Gastroesophageal sphincter (tissue), 4 donors: ENCODE data around the gene TMEM151A. TPM values are rescaled to one million over a fixed set of nuclear protein-coding genes. Genes with fewer than 3 reads are reported as not detected.

Source experiments
- ATAC-seq: fragments of 150-250 bp; one replicate; pipeline ENCODE4 v1.9.1; 2016; ENCODE audit warnings: mild to moderate bottlenecking, moderate library complexity
- H3K27ac ChIP-seq, 4 donors: fragments of 200-600 bp; sonication (generic) in 3 of 4; 1 replicate in 3 of 4; 2 replicates in 1 of 4; pipeline ENCODE4 v1.5.1; 2016 to 2019
- H3K27me3 ChIP-seq: fragments of 200-600 bp; sonication (generic); one replicate; pipeline ENCODE4 v1.5.1; 2019
- H3K36me3 ChIP-seq, 2 donors: fragments of 200-600 bp; sonication (generic); one replicate each; pipeline ENCODE4 v1.5.1; 2019; ENCODE audit warnings: control low read depth in 1 of 2
- H3K4me1 ChIP-seq, 3 donors: fragments of 200-600 bp; sonication (generic); 1 replicate in 2 of 3; 2 replicates in 1 of 3; pipeline ENCODE4 v1.5.1; 2016 to 2019; ENCODE audit warnings: control low read depth in 2 of 3
- H3K4me3 ChIP-seq, 2 donors: fragments of 200-600 bp; sonication (generic); one replicate each; pipeline ENCODE4 v1.5.1; 2019; ENCODE audit warnings: mild to moderate bottlenecking in 1 of 2, moderate library complexity in 1 of 2
- H3K9me3 ChIP-seq, 3 donors: fragments of 200-600 bp; sonication (generic); one replicate each; pipeline ENCODE4 v1.5.1; 2017 to 2019; ENCODE audit warnings: control low read depth in 2 of 3
- CTCF ChIP-seq, 4 experiments: fragments of 200-600 bp in 2 of 4; fragments of 450-650 bp in 2 of 4; sonication (generic) in 1 of 4; IDR thresholded peaks; one replicate each; pipeline ENCODE4 v1.5.1; 2017 to 2019; ENCODE audit warnings: antibody characterized with exemption in 4 of 4, mild to moderate bottlenecking in 2 of 4, moderate library complexity in 2 of 4
- EP300 ChIP-seq: sonication (generic); formaldehyde crosslinking; IDR thresholded peaks from one replicate; pipeline ENCODE4 v1.6.1; 2017; ENCODE audit warnings: antibody characterized with exemption, mild to moderate bottlenecking
- POLR2A ChIP-seq, 2 donors: fragments of 450-650 bp; IDR thresholded peaks; one replicate each; pipeline ENCODE4 v1.6.1; 2017; ENCODE audit warnings: antibody characterized with exemption in 2 of 2, mild to moderate bottlenecking in 2 of 2, moderate library complexity in 1 of 2
- POLR2AphosphoS5 ChIP-seq: sonication (generic); formaldehyde crosslinking; IDR thresholded peaks from one replicate; pipeline ENCODE4 v1.6.1; 2017; ENCODE audit warnings: antibody characterized with exemption
- WGBS, 2 donors: methylation state at CpG; one replicate each; pipeline ENCODE4 v1.1.5; 2018; ENCODE audit warnings: low coverage in 1 of 2; 5-methylcytosine and 5-hydroxymethylcytosine counted together
- total RNA-seq, 4 donors: library from RNA; depleted of rRNA; stranded (reverse); fragments of >200 nt; gene quantifications; one replicate each; pipeline ENCODE4 v1.1.0, GENCODE V29; 2016

The TMEM151A gene
- total RNA-seq, 4 donors from 2014 or later = 0.66 TPM; not detected in 3

- peak; percentile 59 for ATAC-seq
- Histone ChIP-seq H3K4me3 (no peak overlapping the region), H3K27me3 (no peaks in the 10 kb centered on the region), H3K27ac (peak overlapping the region in 3 of 4 donors; percentile 65 to 84 (median 83)), H3K4me1 (peaks cover 0 to 43% (median 30%) of the 10 kb centered on the region in 3 donors), H3K9me3 (no peaks in the 10 kb centered on the region), H3K36me3 (peaks cover 0 to under 1% of the 10 kb centered on the region in 2 donors)
- WGBS, 2 donors = no CpG with 5 or more reads among the region's 21 CpGs
- TF ChIP-seq CTCF (IDR thresholded peaks at IDR 0.05) = no peak
- TF ChIP-seq POLR2A (IDR thresholded peaks at IDR 0.05) = no peak
- no peak for TF ChIP-seq POLR2AphosphoS5
- no peak for TF ChIP-seq EP300
Observed at GRCh38 chr11:66326261-66327111, 34.8 kb downstream of the TMEM151A start.

- TF ChIP-seq POLR2A (IDR thresholded peaks at IDR 0.05) = no peak
- TF ChIP-seq CTCF (IDR thresholded peaks at IDR 0.05) = peak in 1 of 4 experiments; percentile 7
- peaks cover 0 to 34% (median 30%) of the 10 kb centered on the region in 3 donors for H3K4me1 ChIP-seq
- no peaks in the 10 kb centered on the region for H3K27me3 ChIP-seq
- H3K4me3 ChIP-seq = no peak overlapping the region
- no peaks in the 10 kb centered on the region for H3K9me3 ChIP-seq
- peaks cover 0 to 10% of the 10 kb centered on the region in 2 donors for H3K36me3 ChIP-seq
- H3K27ac ChIP-seq = peak overlapping the region in 3 of 4 donors; percentile 65 to 84 (median 83)
- peak; percentile 20 for ATAC-seq
- 46% methylated on average over 3 of the region's 10 CpGs; no CpG with 5 or more reads in 1 of the 2 donors for WGBS, 2 donors
Observed at GRCh38 chr11:66327171-66328030, 35.7 kb downstream of the TMEM151A start.

GRCh38 chr11:66328031-66328301 lies 36.3 kb downstream of the TMEM151A start:
- ATAC-seq = peak; percentile 15
- H3K27ac ChIP-seq = peak overlapping the region in 3 of 4 donors; percentile 65 to 84 (median 83)

GRCh38 chr11:66328302-66329144 lies 36.8 kb downstream of the TMEM151A start:
- Histone ChIP-seq H3K4me3 (no peak overlapping the region), H3K27ac (peak overlapping the region in 3 of 4 donors; percentile 65 to 84 (median 83)), H3K4me1 (peaks cover 0 to 34% (median 30%) of the 10 kb centered on the region in 3 donors), H3K9me3 (no peaks in the 10 kb centered on the region), H3K36me3 (peaks cover 0 to 21% of the 10 kb centered on the region in 2 donors), H3K27me3 (no peaks in the 10 kb centered on the region)
- TF ChIP-seq POLR2AphosphoS5 (peak; percentile 54), CTCF (IDR thresholded peaks at IDR 0.05) (peak in 3 of 4 experiments; percentile 96 to 98 (median 98)), EP300 (no peak), POLR2A (IDR thresholded peaks at IDR 0.05) (no peak)
- ATAC-seq = peak; percentile 75
- WGBS, 2 donors = 7 to 11% methylated on average over 10 to 11 of the region's 19 CpGs

More at GRCh38 chr11:66328031-66328301, 36.3 kb downstream of the TMEM151A start:
- Histone ChIP-seq H3K4me3 (no peak overlapping the region), H3K27me3 (no peaks in the 10 kb centered on the region), H3K9me3 (no peaks in the 10 kb centered on the region), H3K4me1 (peaks cover 0 to 34% (median 30%) of the 10 kb centered on the region in 3 donors), H3K36me3 (peaks cover 0 to 16% of the 10 kb centered on the region in 2 donors)
- WGBS, 2 donors = no CpG with 5 or more reads among the region's 3 CpGs
- TF ChIP-seq CTCF (IDR thresholded peaks at IDR 0.05) (no peak), EP300 (no peak), POLR2AphosphoS5 (no peak), POLR2A (IDR thresholded peaks at IDR 0.05) (no peak)
